Endothelial cell of umbilical vein (primary cell): ENCODE measurements around the gene MED8. TPM values are rescaled to one million over a fixed set of nuclear protein-coding genes. Genes with fewer than 3 reads are reported as not detected.

Experiments
- BruUV-seq: library from RNA; stranded (reverse); fragments of 400-500 nt; replicated peaks from 2 replicates; lab custom pipeline; 2021; lab: Mats Ljungman, UMichigan
- CTCF ChIA-PET: fragments of 300-600, 350-600 bp; sonication (Branson Sonifier 250); formaldehyde crosslinking; loops from one replicate; lab custom pipeline; 2021; ENCODE audit warnings: antibody characterized with exemption, inconsistent platforms; lab: Charles Lee
- POLR2A ChIA-PET: fragments of 300-600, 350-600 bp; sonication (Branson Sonifier 250); formaldehyde crosslinking; loops from one replicate; lab custom pipeline; 2021; ENCODE audit warnings: antibody characterized with exemption, inconsistent platforms; lab: Charles Lee
- DNase-seq: peaks from one replicate; pipeline ENCODE4 v3.0.0-alpha.2; 2011; ENCODE audit warnings: low read depth, low spot score
- FAIRE-seq: peaks from 2 replicates; lab custom pipeline; 2011; peaks lifted over from hg19 to GRCh38; lab: Jason Lieb, UNC
- H2AFZ ChIP-seq: 2 replicates; pipeline ENCODE4 v1.6.0; 2012; ENCODE audit warnings: low read depth, low read length, control low read depth, inconsistent platforms
- H3K27ac ChIP-seq: 2 replicates; pipeline ENCODE4 v1.5.1; 2011; ENCODE audit warnings: low read depth, mild to moderate bottlenecking, control low read depth, low read length, moderate library complexity; ENCODE audit not compliant: insufficient read depth
- H3K27me3 ChIP-seq, 2 experiments: 2 replicates each; pipeline versions ENCODE4 v1.6.0 to v1.6.1; 2011; ENCODE audit warnings: low read length in 2 of 2, mixed read lengths in 1 of 2; ENCODE audit not compliant: control insufficient read depth in 2 of 2, insufficient read depth in 2 of 2
- H3K36me3 ChIP-seq, 2 experiments: 2 replicates in 1 of 2; 3 replicates in 1 of 2; pipeline ENCODE4 v1.5.1; 2011; ENCODE audit warnings: low read length in 2 of 2, mild to moderate bottlenecking in 1 of 2, moderate library complexity in 1 of 2; ENCODE audit not compliant: control insufficient read depth in 2 of 2, insufficient read depth in 2 of 2; ENCODE audit errors: extremely low read depth in 1 of 2
- H3K4me1 ChIP-seq: 3 replicates; pipeline ENCODE4 v1.5.1; 2011; ENCODE audit warnings: mild to moderate bottlenecking, low read length; ENCODE audit not compliant: control insufficient read depth, insufficient read depth; ENCODE audit errors: extremely low read depth
- H3K4me2 ChIP-seq: 2 replicates; pipeline ENCODE4 v1.6.1; 2011; ENCODE audit warnings: low read length, control low read depth, mixed read lengths; ENCODE audit not compliant: insufficient read depth
- H3K4me3 ChIP-seq, 3 experiments: fragments of 200-600 bp in 1 of 3; sonication (generic), shearing (Covaris generic) in 1 of 3; replicated peaks in 1 of 3; 2 replicates each; pipeline ENCODE4 v1.5.1; 2011 to 2016; ENCODE audit warnings: control low read depth in 3 of 3, low read length in 3 of 3, mild to moderate bottlenecking in 2 of 3, inconsistent platforms in 1 of 3, low read depth in 1 of 3, moderate library complexity in 1 of 3; ENCODE audit not compliant: insufficient read depth in 1 of 3
- H3K79me2 ChIP-seq: 2 replicates; pipeline ENCODE4 v1.6.0; 2012; ENCODE audit warnings: low read length, inconsistent platforms; ENCODE audit not compliant: control insufficient read depth, insufficient read depth
- H3K9ac ChIP-seq: replicated peaks from 2 replicates; pipeline ENCODE3; 2011; ENCODE audit warnings: low read length, control low read depth; ENCODE audit not compliant: insufficient read depth; ENCODE audit errors: extremely low read depth
- H3K9me1 ChIP-seq: replicated peaks from 3 replicates; pipeline ENCODE4 v1.6.0; 2011; ENCODE audit warnings: mild to moderate bottlenecking, low read length; ENCODE audit not compliant: control insufficient read depth, insufficient read depth; ENCODE audit errors: extremely low read depth
- H3K9me3 ChIP-seq: replicated peaks from 2 replicates; pipeline ENCODE4 v1.5.1; 2012; ENCODE audit warnings: low read length, inconsistent platforms; ENCODE audit not compliant: control insufficient read depth, insufficient read depth
- H4K20me1 ChIP-seq: replicated peaks from 2 replicates; pipeline ENCODE3; 2011; ENCODE audit warnings: mild to moderate bottlenecking, low read length; ENCODE audit not compliant: control insufficient read depth, insufficient read depth; ENCODE audit errors: extremely low read depth
- CTCF ChIP-seq, 2 donors: IDR thresholded peaks; 1 replicate in 1 of 2; 2 replicates in 1 of 2; pipeline ENCODE4 v1.5.1; 2011; ENCODE audit warnings: low read length in 2 of 2, mild to moderate bottlenecking in 2 of 2, moderate library complexity in 2 of 2, control low read depth in 1 of 2, inconsistent platforms in 1 of 2, low read depth in 1 of 2; ENCODE audit not compliant: insufficient read depth in 1 of 2; ENCODE audit errors: extremely low read depth in 1 of 2
- EZH2 ChIP-seq: IDR thresholded peaks from 2 replicates; pipeline ENCODE4 v1.6.1; 2012; ENCODE audit warnings: borderline replicate concordance, low read depth, mild to moderate bottlenecking, moderate library complexity, low read length, inconsistent platforms; ENCODE audit not compliant: severe bottlenecking
- FOS ChIP-seq: IDR thresholded peaks from 2 replicates; pipeline ENCODE4 v1.6.1; 2011; ENCODE audit warnings: mild to moderate bottlenecking, low read length, moderate library complexity, borderline replicate concordance; ENCODE audit not compliant: insufficient read depth
- GATA2 ChIP-seq: IDR thresholded peaks from 2 replicates; pipeline ENCODE4 v1.7.0; 2011; ENCODE audit warnings: low read depth, mild to moderate bottlenecking, moderate library complexity, mixed read lengths, low read length; ENCODE audit not compliant: insufficient read length, insufficient read depth
- JUN ChIP-seq: IDR thresholded peaks from 2 replicates; pipeline ENCODE4 v1.6.1; 2011; ENCODE audit warnings: borderline replicate concordance, low read depth; ENCODE audit not compliant: insufficient read length, insufficient read depth
- MYC ChIP-seq: IDR thresholded peaks from one replicate; pipeline ENCODE4 v1.6.1; 2011; ENCODE audit warnings: mild to moderate bottlenecking, low read depth, low read length
- POLR2A ChIP-seq: IDR thresholded peaks from 2 replicates; pipeline ENCODE4 v1.6.1; 2012; ENCODE audit warnings: low read depth, mild to moderate bottlenecking, control low read depth, low read length
- POLR2AphosphoS5 ChIP-seq: IDR thresholded peaks from 2 replicates; pipeline ENCODE4 v1.6.1; 2012; ENCODE audit warnings: low read depth, mild to moderate bottlenecking, control low read depth, low read length, moderate library complexity; ENCODE audit not compliant: insufficient read depth
- dilution Hi-C: fragments of 300-500 bp; cut with MboI; formaldehyde crosslinking; loops from one replicate; pipeline ENCODE4 v1.15.0; 2019; ENCODE audit warnings: low sequenced_read_pairs; ENCODE audit not compliant: extremely low pct_ligation_motif_present
- intact Hi-C: fragments of 100-400 bp; cut with micrococcal nuclease; formaldehyde crosslinking; loops from one replicate; pipeline ENCODE4 v1.10.0; 2022
- polyA plus RNA-seq, 4 experiments: library from polyadenylated mRNA; depleted of rRNA in 3 of 4; stranded (reverse) in 3 of 4; unstranded in 1 of 4; fragments of >200 nt; gene quantifications; 2 replicates each; pipeline versions ENCODE4 v1.2.1 to v1.2.3, GENCODE V29; 2011 to 2012; ENCODE audit warnings: missing spikeins in 1 of 4
- total RNA-seq: library from RNA; stranded (reverse); gene quantifications from 2 replicates; pipeline ENCODE4 v1.2.3, GENCODE V29; 2021
- TF ChIP-seq, protein P1 (sequence below): IDR thresholded peaks from 2 replicates; pipeline ENCODE4 v1.6.1; 2011; ENCODE audit not compliant: insufficient read depth, insufficient read length

Gene MED8
- total and polyA plus RNA-seq, 2 donors (not counting 3 experiments of a cell fraction or from before 2014, with no cell fraction given) = 19.6 to 45.6 TPM

DNA sequence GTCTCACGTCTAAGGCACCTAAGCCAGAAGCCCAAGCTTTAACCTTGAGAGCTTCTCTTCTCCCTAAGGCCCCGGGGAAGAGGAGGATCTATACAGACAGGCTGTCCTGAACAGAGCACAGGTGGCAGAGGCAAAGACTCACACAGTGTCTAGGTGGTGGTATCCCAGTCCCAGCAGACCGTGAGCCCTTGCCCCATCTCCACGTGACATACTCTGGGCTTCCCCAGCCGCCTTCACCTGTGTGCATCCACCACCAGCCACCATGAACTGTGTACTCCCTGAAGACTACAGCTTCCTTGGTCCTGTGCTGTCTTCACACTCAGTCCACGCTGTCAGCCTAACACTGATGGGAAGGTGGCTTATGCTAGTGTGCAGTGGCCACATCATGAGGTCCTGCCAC, 31.8 kb upstream of the MED8 start:
- Histone ChIP-seq H3K79me2 (no peaks in the 10 kb centered on the region), H3K27me3 (no peaks in the 10 kb centered on the region), H3K9me1 (no peaks in the 10 kb centered on the region), H3K36me3 (peaks cover 10 to 68% of the 10 kb centered on the region in 2 experiments), H3K9ac (no peak overlapping the region), H4K20me1 (no peaks in the 10 kb centered on the region), H3K9me3 (no peaks in the 10 kb centered on the region), H3K4me1 (no peaks in the 10 kb centered on the region), H3K4me2 (no peak overlapping the region), H3K4me3 (no peak overlapping the region), H3K27ac (no peak overlapping the region), H2AFZ (no peak overlapping the region)
- TF ChIP-seq EZH2 (no peak), FOS (no peak), POLR2AphosphoS5 (no peak), CTCF (IDR thresholded peaks at IDR 0.05; ENCODE audit: extremely low read depth in 1 of 2, insufficient read depth in 1 of 2, low read depth in 1 of 2, low read length in 2 of 2) (no peak), POLR2A (no peak), JUN (no peak), MYC (no peak), GATA2 (no peak)
- TF ChIP-seq, protein P1, sequence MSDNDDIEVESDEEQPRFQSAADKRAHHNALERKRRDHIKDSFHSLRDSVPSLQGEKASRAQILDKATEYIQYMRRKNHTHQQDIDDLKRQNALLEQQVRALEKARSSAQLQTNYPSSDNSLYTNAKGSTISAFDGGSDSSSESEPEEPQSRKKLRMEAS = no peak
- BruUV-seq = no TSS peak
- no peak for DNase-seq
- intact Hi-C loops (no loop called here), dilution Hi-C loops (loop anchor here (25.0 kb wide), 1 partner anchor 184 kb away; no protein-coding TSS in a partner anchor)
- ChIA-PET CTCF (interaction anchor here (2.0 kb wide), 1 partner anchor 194 kb away, joined by 4 read pairs; no protein-coding TSS in a partner anchor), POLR2A (no interaction called here)
- FAIRE-seq = no peak
